Fibroblast of skin of right quadriceps (primary cell): Measurements from ENCODE around the gene MOSMO.
"Not testable (repeated sequence)": the region's sequence is repeated elsewhere in the genome, so short reads cannot be mapped to it uniquely, and the experiment has no call there.

ENCODE experiments used
- DNase-seq: peaks from one replicate; pipeline ENCODE4 v3.0.0-alpha.2; 2013

The MOSMO gene

GRCh38 chr16:22098405-22099255 lies 90.7 kb downstream of the MOSMO start:
- DNase-seq = peak; percentile 42

DNA sequence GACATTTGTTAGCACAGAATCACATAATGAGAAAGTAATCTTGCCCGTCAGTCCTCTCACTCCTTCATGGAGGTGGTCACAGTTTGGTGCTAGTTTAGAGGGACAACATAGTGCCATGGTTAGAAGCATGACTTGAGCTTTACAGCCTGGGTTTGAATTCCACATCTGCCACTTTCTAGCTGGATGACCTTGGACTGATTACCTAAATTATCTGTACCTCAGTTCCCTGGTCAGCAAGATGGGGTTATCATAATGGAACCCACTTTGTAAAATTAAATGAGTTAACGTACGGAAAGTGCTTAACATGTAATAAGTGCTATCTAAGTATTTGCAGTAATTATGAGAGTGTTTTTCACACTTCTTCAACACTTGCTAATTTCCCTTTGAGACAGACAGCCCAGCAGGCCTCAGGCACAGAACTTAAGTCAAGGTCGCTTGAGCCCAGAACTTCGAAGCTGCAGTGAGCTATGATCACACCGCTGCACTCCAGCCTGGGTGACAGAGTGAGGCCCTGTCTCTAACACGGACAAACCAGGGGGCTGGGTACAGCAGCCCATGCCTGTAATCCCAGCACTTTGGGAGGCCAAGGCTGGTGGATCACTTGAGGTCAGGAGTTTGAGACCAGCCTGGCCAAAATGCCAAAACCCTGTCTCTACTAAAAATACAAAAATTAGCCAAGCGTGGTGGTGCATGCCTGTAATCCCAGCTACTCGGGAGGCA lies 91.5 kb downstream of the MOSMO start:
- DNase-seq = no peak

GRCh38 chr16:22103441-22103840 lies 95.5 kb downstream of the MOSMO start:
- DNase-seq = no peak

GRCh38 chr16:22109258-22109898 lies 101.5 kb downstream of the MOSMO start:
- no peak for DNase-seq

DNA sequence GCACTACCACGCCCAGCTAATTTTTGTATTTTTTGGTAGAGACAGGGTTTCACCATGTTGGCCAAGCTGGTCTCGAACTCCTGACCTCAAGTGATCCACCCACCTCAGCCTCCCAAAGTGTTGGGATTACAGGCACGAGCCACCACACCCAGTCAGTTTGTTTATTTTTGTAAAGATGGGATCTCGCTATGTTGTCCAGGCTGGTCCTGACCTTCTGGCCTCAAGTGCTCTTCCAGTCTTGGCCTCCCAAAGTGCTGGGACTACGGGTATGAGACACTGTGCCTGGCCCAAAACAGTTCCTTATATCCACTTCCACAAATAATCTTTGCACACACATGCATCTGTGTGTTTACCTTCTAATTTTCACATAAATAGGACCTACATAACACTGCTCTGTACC lies 103.7 kb downstream of the MOSMO start:
- not testable (repeated sequence) for DNase-seq

GRCh38 chr16:22116095-22116700 lies 108.3 kb downstream of the MOSMO start:
- no peak for DNase-seq

GRCh38 chr16:22117609-22118008 lies 109.7 kb downstream of the MOSMO start:
- DNase-seq = no peak

GRCh38 chr16:22120440-22120839 lies 112.5 kb downstream of the MOSMO start:
- DNase-seq = no peak

- DNase-seq = no peak
Measured at GRCh38 chr16:22122239-22122638, 114.3 kb downstream of the MOSMO start.

- DNase-seq = no peak
Measured at GRCh38 chr16:22123146-22123545, 115.2 kb downstream of the MOSMO start.

DNA sequence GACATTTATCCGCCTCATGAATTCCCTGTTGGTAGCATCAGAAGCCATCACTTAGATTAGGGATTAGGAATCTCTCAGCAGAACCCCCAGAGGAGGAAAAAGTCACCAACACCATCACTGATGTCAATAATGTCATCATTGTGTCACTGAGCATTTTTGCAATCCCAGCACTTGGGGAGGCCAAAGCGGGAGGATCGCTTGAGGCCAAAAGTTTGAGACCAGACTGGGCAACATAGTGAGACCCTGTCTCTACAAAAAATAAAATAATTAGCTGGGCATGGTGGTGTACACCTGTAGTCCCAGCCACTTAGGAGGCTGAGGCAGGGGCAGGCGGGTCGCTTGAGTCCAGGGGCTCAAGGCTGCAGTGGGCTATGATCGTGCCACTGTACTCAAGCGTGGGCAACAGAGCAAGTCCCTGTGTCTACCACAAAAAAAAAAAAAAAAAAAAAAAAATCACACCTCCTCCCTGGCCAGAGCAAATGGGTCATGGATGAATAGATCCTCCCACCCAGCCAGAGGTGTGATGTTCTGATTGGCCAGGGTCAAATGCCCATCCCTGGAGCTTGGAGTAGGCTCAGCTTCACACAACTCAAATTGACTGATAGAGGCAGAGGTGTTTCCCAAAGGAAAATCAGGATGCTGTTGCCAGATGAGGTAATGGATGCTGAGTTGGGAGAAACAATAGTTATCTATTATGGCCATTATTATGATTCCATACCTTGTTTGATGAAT lies 116.0 kb downstream of the MOSMO start:
- DNase-seq = no peak

GRCh38 chr16:22124583-22125284 lies 116.8 kb downstream of the MOSMO start:
- DNase-seq = no peak

- no peak for DNase-seq
Measured at GRCh38 chr16:22126037-22126558, 118.2 kb downstream of the MOSMO start.

DNA sequence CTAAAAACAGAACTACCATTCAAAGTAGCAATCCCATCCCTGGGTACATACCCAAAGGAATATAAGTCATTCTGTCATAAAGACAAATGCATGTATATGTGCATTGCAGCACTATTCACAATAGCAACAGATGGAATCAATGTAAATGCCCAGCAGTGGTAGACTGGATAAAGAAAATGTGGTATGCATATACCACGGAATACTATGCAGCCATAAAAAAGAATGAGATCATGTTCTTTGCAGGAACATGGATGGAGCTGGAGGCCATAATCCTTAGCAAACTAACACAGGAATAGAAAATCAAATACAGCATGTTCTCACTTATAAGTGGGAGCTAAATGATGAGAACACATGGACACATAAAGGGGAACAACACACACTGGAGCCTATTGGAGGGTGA lies 120.6 kb downstream of the MOSMO start:
- DNase-seq = not testable (repeated sequence)

GRCh38 chr16:22130528-22130927 lies 122.6 kb downstream of the MOSMO start:
- DNase-seq = no peak

DNA sequence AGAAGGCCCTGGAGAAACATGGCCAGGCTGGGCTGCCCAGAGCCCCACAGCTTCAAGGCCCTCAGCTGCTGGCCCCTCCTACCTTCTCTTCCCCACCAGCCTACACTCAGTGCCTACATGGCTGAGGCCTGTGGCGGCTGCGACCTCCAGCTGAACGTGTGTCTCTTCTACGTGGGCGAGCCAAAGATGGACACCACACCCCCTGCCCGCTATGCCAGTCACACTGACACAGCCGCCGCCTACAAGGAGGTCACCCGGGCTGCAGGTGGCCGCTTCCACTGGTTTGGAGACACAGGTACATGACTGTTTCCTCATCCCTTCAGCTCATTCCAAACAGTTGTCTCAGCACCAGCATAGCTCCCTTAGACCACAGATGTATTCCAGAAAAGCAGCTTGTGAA lies 124.9 kb downstream of the MOSMO start:
- no peak for DNase-seq
